ENCODE data around the gene KCTD16. TPM values are rescaled to one million over a fixed set of nuclear protein-coding genes. Genes with fewer than 3 reads are reported as not detected.

The KCTD16 gene
- polyA plus RNA-seq, 1 donor = 2.6 TPM

DNA sequence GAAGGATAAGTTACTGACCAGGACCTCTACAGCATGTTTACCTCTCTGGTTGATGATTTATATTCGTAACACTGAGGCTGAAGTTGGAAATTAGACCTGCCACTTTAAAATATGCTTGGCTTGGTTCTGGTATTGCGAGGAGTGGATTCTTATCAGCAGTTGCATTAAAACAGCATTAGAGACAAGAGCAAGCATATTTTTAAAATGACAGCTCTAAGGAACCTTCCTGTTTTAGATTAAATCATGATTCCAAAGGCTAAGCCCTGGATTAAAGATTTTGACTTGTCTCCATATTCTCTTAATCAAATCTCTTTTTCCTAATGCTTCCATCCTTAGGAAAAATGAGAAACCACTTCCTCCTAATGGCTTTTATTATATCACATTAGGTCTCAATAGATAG lies 277.8 kb downstream of the KCTD16 start:
- no CpG with 5 or more reads among the region's 2 CpGs for WGBS (ENCODE audit: insufficient coverage, low lambda C conversion rate)
- Histone ChIP-seq H3K27me3 (ENCODE audit: control insufficient read depth, insufficient read depth, low read length) (no peaks in the 10 kb centered on the region), H3K27ac (ENCODE audit: low read length) (no peak overlapping the region), H3K4me1 (ENCODE audit: control insufficient read depth, insufficient read depth, low read length) (no peaks in the 10 kb centered on the region), H3K36me3 (ENCODE audit: control insufficient read depth, insufficient read depth, low read length) (no peaks in the 10 kb centered on the region), H3K4me3 (ENCODE audit: low read length) (no peak overlapping the region), H3K9me3 (ENCODE audit: control insufficient read depth, low read depth, low read length) (no peaks in the 10 kb centered on the region)
- no peak for DNase-seq

DNA sequence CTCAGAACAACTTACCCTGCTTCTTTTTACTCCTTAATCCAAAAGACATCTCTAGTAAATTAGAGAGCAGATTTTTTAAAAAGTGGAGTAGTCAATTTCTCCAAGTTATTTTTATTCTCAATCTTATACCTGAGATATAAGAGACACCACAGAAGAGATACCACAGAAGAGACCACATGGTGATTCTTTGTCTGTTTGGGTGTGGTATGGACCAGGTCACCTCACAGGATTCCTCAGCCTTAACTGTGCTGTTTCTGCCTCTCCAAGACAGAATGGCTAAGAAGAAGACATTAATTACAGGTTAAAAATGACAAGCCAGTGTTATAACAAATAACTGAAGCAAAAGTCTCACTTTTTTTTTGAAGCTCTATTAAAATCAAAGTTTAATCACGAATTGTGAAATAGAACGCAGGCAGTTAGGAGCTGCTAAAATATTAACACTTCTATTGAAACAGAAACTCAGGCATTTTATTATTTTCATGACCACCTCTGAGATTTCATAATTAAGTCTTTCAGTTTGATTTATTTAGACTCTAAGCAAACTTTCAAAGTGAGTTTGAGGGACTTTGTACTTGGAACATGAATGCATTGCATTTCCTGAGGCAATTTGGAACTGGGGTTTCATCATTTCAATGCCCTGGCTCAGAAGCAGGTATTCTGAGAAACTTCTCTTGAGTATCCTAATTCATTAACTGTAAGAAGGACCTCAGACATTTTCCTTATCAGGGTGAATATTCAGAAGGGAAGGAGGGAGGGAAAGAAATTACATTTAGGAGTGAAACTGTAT lies 280.7 kb downstream of the KCTD16 start:
- Histone ChIP-seq H3K4me3 (ENCODE audit: low read length) (no peak overlapping the region), H3K27ac (ENCODE audit: low read length) (no peak overlapping the region), H3K27me3 (ENCODE audit: control insufficient read depth, insufficient read depth, low read length) (no peaks in the 10 kb centered on the region), H3K9me3 (ENCODE audit: control insufficient read depth, low read depth, low read length) (no peaks in the 10 kb centered on the region), H3K36me3 (ENCODE audit: control insufficient read depth, insufficient read depth, low read length) (no peaks in the 10 kb centered on the region), H3K4me1 (ENCODE audit: control insufficient read depth, insufficient read depth, low read length) (no peaks in the 10 kb centered on the region)
- whole genome bisulfite sequencing (ENCODE audit: insufficient coverage, low lambda C conversion rate) = 73% methylated on average over 2 of the region's 2 CpGs
- peak; percentile 1 to 39 for DNase-seq

DNA sequence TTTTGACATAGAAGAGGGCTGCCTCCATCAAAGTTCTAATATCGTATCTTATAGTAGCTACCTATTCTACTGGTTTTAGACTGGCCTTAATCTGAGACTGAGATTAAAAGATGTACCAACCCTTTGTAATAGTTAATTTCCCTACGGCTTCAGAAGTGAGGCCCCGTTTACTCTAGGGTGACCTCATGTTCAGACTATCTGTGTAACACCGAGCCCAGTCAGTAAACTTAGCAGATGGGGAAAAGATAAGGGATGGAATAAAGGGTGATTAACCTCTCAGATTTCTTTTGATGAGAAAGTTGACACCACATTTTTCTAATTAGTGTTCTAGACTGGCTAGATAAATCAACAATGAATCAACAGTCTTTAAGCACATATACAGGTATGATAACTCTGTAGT lies 283.1 kb downstream of the KCTD16 start:
- Histone ChIP-seq H3K4me1 (ENCODE audit: control insufficient read depth, insufficient read depth, low read length) (no peaks in the 10 kb centered on the region), H3K9me3 (ENCODE audit: control insufficient read depth, low read depth, low read length) (no peaks in the 10 kb centered on the region), H3K27ac (ENCODE audit: low read length) (no peak overlapping the region), H3K36me3 (ENCODE audit: control insufficient read depth, insufficient read depth, low read length) (no peaks in the 10 kb centered on the region), H3K4me3 (ENCODE audit: low read length) (no peak overlapping the region), H3K27me3 (ENCODE audit: control insufficient read depth, insufficient read depth, low read length) (no peaks in the 10 kb centered on the region)
- DNase-seq = no peak
- WGBS (ENCODE audit: insufficient coverage, low lambda C conversion rate) = no CpG with 5 or more reads among the region's 4 CpGs

DNA sequence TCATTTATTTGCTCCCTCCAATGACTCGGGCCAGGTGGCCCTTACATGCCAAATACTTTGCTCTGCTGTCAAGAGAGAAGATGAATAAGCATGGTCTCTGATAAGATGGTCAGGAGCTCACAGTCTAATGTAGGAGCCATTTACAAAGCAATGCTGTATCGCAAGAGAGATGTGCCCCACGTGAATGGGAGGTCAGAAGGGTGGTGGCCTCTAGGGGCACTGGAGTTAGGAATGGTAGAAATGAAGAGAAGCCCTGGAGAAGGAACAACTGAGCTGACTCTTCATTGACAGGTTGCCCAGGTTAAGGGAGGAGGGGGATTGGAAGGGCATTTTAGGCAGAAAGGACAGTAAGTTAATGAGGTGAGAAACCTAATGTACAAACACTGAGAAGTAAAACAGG lies 286.5 kb downstream of the KCTD16 start:
- H3K9me3 ChIP-seq (ENCODE audit: control insufficient read depth, low read depth, low read length) = no peaks in the 10 kb centered on the region
- no peaks in the 10 kb centered on the region for H3K4me1 ChIP-seq (ENCODE audit: control insufficient read depth, insufficient read depth, low read length)
- no peak overlapping the region for H3K4me3 ChIP-seq (ENCODE audit: low read length)
- no peak overlapping the region for H3K27ac ChIP-seq (ENCODE audit: low read length)
- no peak for DNase-seq
- no peaks in the 10 kb centered on the region for H3K27me3 ChIP-seq (ENCODE audit: control insufficient read depth, insufficient read depth, low read length)
- no CpG with 5 or more reads among the region's 3 CpGs for WGBS (ENCODE audit: insufficient coverage, low lambda C conversion rate)
- H3K36me3 ChIP-seq (ENCODE audit: control insufficient read depth, insufficient read depth, low read length) = no peaks in the 10 kb centered on the region

DNA sequence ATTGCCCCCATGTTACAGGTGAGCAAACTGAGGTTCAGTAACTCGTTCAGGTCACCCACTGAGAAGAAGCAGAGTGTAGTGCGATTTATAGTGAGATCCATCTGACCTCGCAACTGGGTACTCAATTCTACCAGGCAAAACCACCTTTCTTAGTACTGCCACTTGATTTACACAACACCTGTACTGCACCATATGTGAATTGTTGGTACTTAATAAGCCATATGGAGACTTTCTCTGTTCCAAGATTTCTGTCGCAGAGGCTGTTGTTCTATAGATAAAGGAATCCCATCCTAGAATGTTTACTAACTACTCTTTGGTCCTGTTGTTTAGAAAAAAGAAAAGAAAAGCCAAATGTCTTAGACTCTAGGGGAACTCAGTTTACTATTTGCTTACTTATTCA lies 287.5 kb downstream of the KCTD16 start:
- H3K4me1 ChIP-seq (ENCODE audit: control insufficient read depth, insufficient read depth, low read length) = no peaks in the 10 kb centered on the region
- DNase-seq = no peak
- WGBS (ENCODE audit: insufficient coverage, low lambda C conversion rate) = no CpG with 5 or more reads among the region's 4 CpGs

DNA sequence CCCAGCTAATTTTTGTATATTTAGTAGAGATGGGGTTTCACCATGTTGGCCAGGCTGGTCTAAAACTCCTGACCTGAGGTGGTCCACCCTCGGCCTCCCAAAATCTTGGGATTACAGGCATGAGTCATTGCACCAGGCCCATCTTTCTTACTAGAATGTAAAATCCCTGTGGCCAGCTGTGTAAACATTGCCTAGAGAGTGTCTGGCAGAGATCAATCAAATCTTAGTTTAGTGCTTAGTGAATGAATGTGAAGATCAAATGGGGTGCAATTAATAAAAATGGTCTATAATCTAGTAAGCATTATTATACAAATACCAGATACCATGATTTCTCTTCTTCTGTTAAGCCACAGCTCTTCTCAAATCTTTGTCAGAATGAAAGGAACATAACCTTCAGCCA lies 289.9 kb downstream of the KCTD16 start:
- no CpG with 5 or more reads among the region's 1 CpG for WGBS (ENCODE audit: insufficient coverage, low lambda C conversion rate)
- H3K4me1 ChIP-seq (ENCODE audit: control insufficient read depth, insufficient read depth, low read length) = no peaks in the 10 kb centered on the region
- no peaks in the 10 kb centered on the region for H3K27me3 ChIP-seq (ENCODE audit: control insufficient read depth, insufficient read depth, low read length)
- H3K9me3 ChIP-seq (ENCODE audit: control insufficient read depth, low read depth, low read length) = no peaks in the 10 kb centered on the region
- DNase-seq = no peak
- no peaks in the 10 kb centered on the region for H3K36me3 ChIP-seq (ENCODE audit: control insufficient read depth, insufficient read depth, low read length)
- H3K4me3 ChIP-seq (ENCODE audit: low read length) = no peak overlapping the region
- no peak overlapping the region for H3K27ac ChIP-seq (ENCODE audit: low read length)

More for the DNA sequence above, 287.5 kb downstream of the KCTD16 start:
- H3K27ac ChIP-seq (ENCODE audit: low read length) = no peak overlapping the region
- H3K27me3 ChIP-seq (ENCODE audit: control insufficient read depth, insufficient read depth, low read length) = no peaks in the 10 kb centered on the region
- H3K4me3 ChIP-seq (ENCODE audit: low read length) = no peak overlapping the region
- H3K36me3 ChIP-seq (ENCODE audit: control insufficient read depth, insufficient read depth, low read length) = no peaks in the 10 kb centered on the region
- no peaks in the 10 kb centered on the region for H3K9me3 ChIP-seq (ENCODE audit: control insufficient read depth, low read depth, low read length)

DNA sequence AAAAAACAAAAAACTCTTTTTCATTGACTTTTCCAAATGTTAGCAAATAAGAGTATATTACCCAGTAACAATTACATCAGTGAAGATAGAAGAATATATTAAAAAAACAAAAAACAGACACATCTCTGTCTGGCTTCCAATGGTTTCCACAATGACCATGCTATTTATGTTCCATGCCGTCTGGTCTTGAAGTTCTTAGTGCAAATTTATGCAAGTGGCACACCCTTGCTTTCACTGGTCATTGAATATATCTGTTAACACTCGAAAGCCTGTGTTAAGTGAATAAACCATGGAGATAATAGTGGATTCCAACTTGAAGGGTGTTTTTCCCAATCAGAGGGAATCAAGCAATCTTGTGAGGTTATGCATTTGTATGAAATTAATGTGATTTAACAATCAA lies 291.9 kb downstream of the KCTD16 start:
- no peaks in the 10 kb centered on the region for H3K4me1 ChIP-seq (ENCODE audit: control insufficient read depth, insufficient read depth, low read length)
- WGBS (ENCODE audit: insufficient coverage, low lambda C conversion rate) = 100% methylated on average over 1 of the region's 2 CpGs
- no peak overlapping the region for H3K27ac ChIP-seq (ENCODE audit: low read length)
- no peak for DNase-seq
- H3K4me3 ChIP-seq (ENCODE audit: low read length) = no peak overlapping the region
- no peaks in the 10 kb centered on the region for H3K9me3 ChIP-seq (ENCODE audit: control insufficient read depth, low read depth, low read length)
- no peaks in the 10 kb centered on the region for H3K27me3 ChIP-seq (ENCODE audit: control insufficient read depth, insufficient read depth, low read length)
- no peaks in the 10 kb centered on the region for H3K36me3 ChIP-seq (ENCODE audit: control insufficient read depth, insufficient read depth, low read length)

DNA sequence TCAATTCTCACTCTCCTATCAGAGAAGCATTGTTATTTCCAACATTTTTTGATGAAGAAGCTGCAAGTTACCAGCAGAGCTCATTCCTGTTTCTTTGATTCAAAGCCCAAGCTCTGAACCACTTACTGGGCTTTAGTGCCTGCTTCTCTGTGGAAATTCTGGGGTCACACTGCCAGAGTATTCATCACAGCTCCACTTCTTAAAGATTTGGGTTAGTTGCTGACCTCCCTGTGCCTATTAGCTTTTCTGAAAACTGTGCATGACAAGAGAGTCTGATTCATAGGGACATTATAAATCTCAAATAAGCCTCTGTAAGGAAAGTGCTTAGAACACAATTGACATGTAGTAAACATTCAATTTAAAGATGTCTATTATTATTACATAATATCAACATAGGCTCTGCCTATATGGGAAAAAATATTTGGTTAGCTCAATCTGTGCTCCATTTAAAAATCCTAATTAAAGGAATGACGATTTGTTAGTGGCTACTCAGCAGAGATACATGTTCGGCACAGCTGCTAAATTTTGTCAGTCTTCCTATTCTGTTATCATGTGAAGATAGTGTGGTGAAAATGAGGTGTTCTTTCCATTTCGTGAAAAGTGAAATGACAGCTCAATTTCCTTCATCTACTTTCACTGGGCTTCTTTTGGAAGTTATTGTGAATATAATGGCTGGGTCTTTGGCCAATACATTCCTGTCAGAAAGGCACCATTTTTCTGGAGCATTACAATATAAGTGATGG lies 293.0 kb downstream of the KCTD16 start:
- no peak overlapping the region for H3K4me3 ChIP-seq (ENCODE audit: low read length)
- H3K27ac ChIP-seq (ENCODE audit: low read length) = no peak overlapping the region
- WGBS (ENCODE audit: insufficient coverage, low lambda C conversion rate) = no CpG with 5 or more reads among the region's 3 CpGs
- no peaks in the 10 kb centered on the region for H3K27me3 ChIP-seq (ENCODE audit: control insufficient read depth, insufficient read depth, low read length)
- H3K4me1 ChIP-seq (ENCODE audit: control insufficient read depth, insufficient read depth, low read length) = no peaks in the 10 kb centered on the region
- no peaks in the 10 kb centered on the region for H3K9me3 ChIP-seq (ENCODE audit: control insufficient read depth, low read depth, low read length)
- H3K36me3 ChIP-seq (ENCODE audit: control insufficient read depth, insufficient read depth, low read length) = no peaks in the 10 kb centered on the region
- no peak for DNase-seq

DNA sequence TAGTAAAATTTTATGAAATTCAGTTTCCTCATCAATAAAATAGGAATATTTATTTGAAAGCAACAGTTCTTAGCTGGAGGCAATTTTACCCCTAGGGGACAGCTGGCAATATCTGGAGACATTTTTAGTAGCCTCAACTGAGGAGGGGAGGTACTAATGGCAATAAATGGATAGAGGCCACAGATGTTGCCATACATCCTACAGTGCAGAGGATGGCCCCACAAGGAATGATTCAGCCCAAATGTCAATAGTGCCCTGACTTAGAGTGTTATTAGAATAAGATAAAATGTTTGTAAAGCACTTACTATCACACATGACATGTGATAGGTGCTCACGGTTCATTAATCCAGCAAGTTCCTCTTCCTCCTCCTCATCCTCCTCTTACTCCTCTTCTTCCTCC lies 293.6 kb downstream of the KCTD16 start:
- H3K4me3 ChIP-seq (ENCODE audit: low read length) = no peak overlapping the region
- no peaks in the 10 kb centered on the region for H3K27me3 ChIP-seq (ENCODE audit: control insufficient read depth, insufficient read depth, low read length)
- no peak overlapping the region for H3K27ac ChIP-seq (ENCODE audit: low read length)
- H3K4me1 ChIP-seq (ENCODE audit: control insufficient read depth, insufficient read depth, low read length) = no peaks in the 10 kb centered on the region
- no peaks in the 10 kb centered on the region for H3K9me3 ChIP-seq (ENCODE audit: control insufficient read depth, low read depth, low read length)
- no peaks in the 10 kb centered on the region for H3K36me3 ChIP-seq (ENCODE audit: control insufficient read depth, insufficient read depth, low read length)
- DNase-seq = no peak
- 17% methylated on average over 1 of the region's 1 CpG for WGBS (ENCODE audit: insufficient coverage, low lambda C conversion rate)

DNA sequence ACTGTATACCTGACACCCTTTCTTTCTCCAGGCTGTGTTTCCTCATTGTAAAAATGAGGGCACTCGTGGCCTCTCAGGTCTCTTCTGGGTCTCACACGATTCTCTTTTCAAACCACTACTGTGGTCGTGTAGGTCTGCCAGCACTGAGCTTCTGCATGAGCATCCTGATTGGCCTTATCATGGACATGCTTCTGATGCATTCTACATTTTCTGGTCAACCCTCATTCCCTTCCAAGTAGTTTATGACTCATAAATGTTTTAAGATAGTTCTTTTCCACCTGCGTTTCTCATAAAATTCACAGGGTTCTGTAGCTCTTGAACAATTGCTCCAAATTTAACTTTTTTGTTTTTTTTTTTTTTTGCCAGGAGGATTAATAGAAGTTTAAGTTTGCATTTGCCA lies 294.8 kb downstream of the KCTD16 start:
- WGBS (ENCODE audit: insufficient coverage, low lambda C conversion rate) = 100% methylated on average over 1 of the region's 4 CpGs
- DNase-seq = no peak
- Histone ChIP-seq H3K9me3 (ENCODE audit: control insufficient read depth, low read depth, low read length) (no peaks in the 10 kb centered on the region), H3K4me3 (ENCODE audit: low read length) (no peak overlapping the region), H3K27ac (ENCODE audit: low read length) (no peak overlapping the region), H3K27me3 (ENCODE audit: control insufficient read depth, insufficient read depth, low read length) (no peaks in the 10 kb centered on the region), H3K4me1 (ENCODE audit: control insufficient read depth, insufficient read depth, low read length) (no peaks in the 10 kb centered on the region), H3K36me3 (ENCODE audit: control insufficient read depth, insufficient read depth, low read length) (no peaks in the 10 kb centered on the region)

Measured in large intestine (tissue), 3 donors.